Activated CD4-positive, CD25-positive, alpha-beta regulatory T cell treated with anti-CD3 and anti-CD28 coated beads, Interleukin-2, amount 50 U/mL, for 16 hours (primary cell): ENCODE measurements around the gene CHST1.

ENCODE experiments used
- DNase-seq: peaks from one replicate; pipeline ENCODE4 v3.0.0-alpha.2; 2020; ENCODE audit warnings: low read depth, low spot score

Gene CHST1, protein sequence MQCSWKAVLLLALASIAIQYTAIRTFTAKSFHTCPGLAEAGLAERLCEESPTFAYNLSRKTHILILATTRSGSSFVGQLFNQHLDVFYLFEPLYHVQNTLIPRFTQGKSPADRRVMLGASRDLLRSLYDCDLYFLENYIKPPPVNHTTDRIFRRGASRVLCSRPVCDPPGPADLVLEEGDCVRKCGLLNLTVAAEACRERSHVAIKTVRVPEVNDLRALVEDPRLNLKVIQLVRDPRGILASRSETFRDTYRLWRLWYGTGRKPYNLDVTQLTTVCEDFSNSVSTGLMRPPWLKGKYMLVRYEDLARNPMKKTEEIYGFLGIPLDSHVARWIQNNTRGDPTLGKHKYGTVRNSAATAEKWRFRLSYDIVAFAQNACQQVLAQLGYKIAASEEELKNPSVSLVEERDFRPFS

DNA sequence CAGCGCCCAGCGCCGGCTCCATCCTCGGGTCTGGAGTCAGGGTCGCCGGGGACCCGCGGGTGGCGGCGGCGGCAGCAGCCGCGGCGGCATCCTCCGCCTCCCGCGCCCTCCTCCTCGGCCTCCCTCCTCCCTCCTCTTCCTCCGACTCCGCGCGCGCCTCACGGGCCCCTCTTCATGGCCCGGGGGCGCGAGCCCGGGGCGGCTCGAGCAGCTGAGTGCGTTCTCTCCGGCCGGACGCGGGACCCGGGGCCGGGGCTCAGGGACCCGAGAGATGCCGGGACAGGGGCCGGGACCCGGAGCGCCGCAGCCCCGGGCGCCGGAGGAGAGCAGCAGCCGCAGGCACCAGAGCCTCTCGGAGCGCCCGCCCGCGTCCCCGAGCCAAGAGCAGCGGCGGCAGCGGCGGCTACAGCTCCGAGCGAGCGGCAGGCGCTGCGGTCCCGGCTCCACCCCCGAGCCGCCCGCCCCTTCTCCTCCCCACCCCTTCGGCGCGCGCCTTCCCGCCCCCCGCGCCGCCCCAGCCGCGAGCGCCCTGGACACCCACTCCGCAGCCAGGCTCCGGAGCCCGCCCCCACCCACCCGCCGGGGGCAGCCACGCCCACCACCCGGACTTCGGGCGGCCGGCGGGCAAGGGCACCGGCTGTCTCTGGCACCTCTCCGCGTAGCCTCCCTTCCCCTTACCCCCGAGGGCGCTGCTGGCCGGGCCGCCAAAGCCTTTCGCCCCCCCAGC, at the start of gene CHST1:
Gene CHST1, minus strand, starts transcription at position 417 of the 727 bp plus-strand sequence. CDS start 14,699 bp downstream, outside the sequence.
- DNase-seq = no peak

DNA sequence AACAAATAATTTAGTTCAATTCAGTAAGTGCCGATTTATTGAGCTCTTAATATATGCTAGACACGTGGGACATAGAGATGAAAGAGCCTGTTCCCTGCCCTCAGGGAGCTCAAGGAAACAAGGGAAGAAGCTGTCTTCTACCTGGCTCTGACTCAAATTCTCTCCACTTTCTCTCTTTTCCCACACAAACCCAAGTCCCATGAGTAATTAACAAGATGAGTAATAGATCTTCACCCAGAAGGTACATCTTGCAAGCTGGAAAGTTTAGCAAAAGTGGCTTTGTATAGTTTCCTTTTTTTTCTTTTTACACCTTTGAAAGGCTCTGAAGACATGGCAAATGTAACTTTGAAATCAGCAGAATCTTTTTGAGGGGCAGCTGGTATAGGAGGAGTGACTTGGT, 48.2 kb upstream of the CHST1 start:
- no peak for DNase-seq

DNA sequence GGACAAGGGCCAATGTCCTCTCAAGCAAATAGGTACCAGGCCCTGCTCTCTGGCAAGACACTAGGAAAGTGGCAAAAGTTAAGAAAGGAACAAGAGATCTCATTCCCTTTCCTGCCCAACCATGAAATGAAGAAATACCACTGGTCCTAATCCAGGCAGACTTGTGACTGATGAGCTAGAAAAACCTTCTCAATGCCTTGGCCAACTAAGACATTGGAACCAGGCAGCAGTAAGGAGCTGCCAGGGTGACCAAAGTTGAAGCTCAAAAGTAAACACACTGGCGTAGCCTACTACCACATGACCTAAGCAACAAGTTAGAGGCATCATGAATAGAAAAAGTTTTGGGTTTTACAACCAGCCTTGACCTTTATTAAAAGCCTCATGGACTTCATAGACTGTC, 45.1 kb upstream of the CHST1 start:
- no peak for DNase-seq

DNA sequence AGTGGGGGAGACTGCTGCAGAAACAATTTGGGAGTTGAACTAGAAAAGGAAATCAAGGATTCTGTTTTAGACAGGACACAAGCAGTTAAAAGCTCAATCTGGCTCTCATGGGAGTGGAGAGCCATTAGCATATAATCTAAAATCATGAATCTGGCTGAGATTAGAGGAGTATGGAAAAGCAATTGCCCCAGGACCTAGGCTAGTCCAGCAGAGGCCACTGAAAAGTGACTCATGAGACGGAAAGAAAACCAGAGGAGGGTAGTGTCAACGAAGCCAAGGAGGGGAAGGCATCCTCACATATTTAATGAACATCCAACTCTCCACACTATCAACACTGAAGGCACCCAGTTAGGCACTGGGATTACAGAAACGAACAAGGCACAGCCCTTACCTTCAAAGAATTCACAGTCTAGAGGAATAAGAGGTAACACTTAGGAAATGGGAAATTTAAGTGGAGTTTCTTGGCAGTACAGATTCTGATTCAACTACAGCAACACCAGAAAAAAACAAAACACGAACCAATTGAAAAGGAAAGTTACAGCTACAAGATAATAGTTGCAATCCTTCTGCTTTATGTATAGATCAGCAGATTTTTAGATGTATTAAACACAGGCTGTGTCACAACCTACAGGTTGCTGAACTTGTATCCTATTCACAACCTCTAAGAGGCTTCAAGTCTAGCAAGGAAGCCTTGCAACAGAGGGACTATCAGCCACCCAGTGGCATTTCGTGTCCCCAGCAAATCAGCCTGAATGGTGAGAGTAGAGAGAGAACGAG, 43.7 kb upstream of the CHST1 start:
- DNase-seq = no peak

DNA sequence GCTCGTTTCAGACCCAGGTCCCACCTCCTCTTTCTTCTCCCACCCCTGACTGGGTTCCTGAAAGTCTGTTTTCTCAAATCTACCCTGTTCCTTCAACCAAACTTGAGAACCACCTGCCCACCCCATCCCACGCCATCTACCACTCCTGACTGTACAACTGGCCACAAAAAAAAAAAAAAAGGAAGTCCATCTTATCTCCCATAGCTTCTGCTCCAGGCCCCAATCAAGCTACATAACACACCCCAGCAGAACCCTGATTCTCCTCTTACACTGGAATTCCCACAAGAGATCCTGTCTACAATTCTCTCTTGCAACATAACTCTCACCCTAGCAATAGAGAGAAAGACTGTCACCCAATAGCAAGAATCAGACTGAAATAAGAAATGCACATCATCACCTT, 39.2 kb upstream of the CHST1 start:
- DNase-seq = no peak

DNA sequence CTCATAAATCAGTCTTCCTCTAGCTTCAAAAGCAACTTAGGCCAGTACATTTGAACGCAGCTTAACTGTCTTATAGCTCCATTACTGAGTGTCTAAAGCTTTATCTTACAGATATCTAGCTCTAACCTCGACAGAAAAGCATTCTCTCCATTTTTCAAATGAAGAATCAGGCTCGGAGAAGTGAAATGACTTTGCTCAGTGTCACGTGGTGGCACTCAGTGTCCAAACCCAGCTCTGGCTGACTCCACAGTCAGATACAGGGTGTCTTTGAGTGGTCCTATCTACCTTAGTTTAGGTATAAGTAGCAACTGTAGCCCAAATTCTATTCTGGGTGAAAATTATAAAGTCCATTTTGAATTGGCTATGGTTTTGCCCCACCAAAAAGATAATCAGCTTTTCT, 38.7 kb upstream of the CHST1 start:
- DNase-seq = no peak

DNA sequence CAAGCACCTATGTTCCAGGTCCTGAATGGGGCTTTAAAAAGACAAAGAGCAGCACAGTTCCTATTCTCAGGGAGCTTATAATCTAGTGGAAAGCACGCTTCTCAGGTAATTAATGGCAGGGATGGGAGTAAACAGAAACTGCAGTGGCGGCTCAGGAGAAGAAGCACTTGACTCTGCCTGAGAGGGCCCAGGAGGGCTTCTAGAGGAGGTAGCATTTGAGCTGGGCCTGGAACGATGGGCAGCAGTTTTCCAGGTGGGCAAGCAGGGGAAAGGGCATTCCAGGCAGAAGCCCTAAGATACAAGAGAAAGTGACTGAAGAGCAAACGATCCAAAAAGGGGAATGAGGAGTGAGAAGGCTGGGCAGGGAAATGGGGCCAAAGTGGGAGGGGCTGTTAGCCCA, 37.1 kb upstream of the CHST1 start:
- no peak for DNase-seq

DNA sequence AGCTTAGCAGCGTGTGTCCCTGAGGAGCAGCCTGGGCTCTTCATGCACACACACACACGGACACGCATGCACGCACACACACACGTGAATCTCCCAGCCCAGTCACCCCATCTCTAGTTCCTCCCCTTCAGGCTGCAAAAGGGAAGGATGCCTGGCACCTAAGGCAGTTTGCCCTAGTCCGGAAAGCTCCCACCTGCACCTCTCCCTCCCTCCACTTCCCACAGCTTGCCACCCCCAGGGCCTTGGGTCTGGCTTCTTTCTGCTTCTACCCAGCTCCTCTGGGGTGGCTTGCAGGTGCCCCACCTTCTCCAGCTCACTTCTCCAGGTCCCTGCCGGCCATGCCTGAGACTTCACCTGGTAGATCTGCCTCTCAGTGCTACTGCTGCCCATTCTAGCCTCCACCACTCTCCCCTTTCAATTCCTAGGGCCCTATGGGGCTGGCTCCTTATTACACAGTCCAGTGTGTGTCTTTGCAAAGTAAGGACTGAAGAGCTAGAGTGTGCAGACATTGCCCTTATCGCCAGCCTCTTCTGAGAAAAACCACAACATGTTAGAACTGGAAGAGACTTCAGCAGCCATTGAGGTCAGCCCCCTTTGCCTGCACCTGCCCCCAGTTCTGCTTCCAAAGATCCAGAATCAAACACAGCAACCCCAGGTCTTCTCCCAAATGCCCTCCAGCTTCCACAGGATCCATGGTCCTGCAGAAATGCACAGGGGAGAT, 33.5 kb upstream of the CHST1 start:
- no peak for DNase-seq

DNA sequence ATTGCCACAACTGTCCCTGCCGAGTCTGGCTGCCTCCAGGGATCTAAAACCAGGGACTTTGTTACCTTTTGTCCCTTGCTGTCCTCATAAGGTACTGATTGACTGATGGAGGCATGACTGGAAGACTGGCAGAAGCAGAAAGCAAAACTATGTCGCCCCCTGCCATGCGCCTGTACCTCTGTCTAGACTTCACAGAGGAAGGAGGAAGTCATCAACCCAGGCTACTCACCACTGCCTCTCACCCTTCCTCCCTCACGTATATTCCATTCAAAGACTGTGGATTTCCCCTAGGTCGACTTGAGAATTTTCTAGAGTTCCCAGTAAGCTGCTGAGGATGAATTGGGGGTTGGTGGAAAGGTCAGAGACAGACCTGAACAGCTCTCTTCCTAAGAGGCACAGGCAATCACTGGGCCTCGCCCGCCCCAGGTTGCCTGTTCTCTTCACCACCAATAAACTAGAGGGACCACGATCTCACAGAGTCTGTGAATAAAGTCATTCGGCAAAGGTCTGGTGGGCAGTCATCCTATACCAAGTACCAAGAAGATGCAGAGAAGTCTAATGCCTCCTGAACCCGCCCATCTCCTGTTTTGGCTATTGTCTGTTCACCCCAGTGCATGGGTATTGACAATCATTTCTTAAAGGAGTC, 27.5 kb upstream of the CHST1 start:
- no peak for DNase-seq

DNA sequence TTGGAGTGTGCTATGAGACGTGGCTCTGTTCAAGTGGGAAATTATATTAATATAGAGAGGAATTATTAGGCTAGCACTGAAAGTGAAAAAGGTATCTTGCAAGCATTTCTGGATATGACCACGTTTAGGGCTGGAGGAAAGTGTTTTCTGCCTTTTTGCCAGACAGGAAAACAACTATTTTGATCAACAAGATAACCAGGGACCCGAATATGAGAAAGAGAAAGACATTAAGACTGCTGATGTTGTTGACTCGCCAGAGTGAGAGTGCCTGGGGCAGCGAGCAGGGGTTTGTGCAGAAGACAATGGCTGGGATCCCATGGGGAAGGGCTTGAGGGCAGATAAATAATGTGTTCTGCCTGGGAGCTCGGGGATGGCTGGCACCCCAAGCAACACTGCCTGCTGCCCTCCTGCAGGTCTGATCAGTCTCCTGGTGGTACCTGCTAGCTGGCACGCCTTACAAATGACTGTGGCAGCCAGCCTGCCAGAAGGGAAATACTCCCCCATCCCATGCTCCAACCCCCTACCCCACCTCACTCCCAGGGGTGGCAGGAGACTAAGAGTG, 23.1 kb upstream of the CHST1 start:
- no peak for DNase-seq

DNA sequence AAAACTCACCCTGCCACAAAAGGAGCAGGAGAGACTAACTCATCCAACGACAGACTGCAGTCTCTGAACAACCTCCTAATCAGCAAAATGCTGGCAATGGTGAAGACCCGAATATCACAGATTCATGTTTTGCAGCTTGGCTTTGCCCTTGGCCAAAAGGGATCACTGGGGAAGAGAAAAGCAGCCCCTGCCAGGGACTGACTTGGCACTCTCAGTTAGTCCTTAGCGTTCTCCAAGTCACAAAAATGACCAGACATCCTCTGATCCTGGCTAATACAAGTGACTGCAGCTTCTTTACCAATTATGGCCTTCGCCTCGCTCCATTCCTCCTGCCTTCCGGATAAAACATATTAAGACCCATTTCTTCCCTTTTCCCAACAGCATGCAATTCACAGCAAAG, 22.4 kb upstream of the CHST1 start:
- DNase-seq = no peak

DNA sequence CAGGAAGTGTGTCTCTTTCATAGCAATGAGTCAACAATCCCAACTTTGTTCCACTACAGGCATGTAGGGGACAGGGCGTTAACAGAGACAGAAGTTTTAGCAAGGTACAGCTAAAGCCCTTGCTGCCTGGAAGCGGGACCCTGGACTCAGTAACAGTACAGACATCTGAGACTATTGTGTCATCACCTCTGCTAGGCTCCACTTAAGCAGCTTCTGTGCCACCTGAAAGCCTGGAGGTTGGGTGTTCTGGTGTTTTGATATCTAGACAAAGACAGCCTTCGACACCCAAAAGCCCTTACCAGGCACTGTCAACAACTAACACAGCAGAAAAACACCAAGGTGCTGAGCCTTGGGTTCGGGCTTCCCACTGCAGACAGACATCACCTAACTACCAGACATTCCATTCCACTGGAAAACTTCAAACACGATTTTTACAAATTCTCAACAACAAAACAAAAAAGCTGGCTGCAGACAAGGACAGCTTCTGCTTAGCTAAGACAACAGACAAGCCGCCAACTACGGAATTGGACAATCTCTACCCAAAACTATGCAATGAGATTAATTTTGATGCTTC, 20.6 kb upstream of the CHST1 start:
- DNase-seq = no peak

DNA sequence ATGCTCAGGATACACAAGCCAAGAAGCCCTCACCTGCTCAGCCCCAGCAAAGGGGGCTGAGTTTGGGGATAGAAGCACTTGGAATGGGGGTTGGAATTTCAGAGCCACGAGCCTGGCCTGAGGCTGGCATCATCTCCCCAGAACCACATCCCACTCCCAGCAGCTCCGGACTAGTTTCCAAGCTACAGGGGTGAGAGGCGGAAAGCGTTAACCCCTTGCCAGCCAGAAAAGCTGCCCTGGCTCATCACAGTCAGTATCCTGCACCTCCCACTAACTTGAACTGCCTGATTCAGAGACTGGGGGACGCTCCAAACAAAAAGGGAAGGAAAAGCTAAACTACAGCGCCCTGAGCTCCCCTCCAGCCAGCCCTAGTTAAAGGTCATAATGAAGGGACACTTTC, 19.0 kb upstream of the CHST1 start:
- no peak for DNase-seq

DNA sequence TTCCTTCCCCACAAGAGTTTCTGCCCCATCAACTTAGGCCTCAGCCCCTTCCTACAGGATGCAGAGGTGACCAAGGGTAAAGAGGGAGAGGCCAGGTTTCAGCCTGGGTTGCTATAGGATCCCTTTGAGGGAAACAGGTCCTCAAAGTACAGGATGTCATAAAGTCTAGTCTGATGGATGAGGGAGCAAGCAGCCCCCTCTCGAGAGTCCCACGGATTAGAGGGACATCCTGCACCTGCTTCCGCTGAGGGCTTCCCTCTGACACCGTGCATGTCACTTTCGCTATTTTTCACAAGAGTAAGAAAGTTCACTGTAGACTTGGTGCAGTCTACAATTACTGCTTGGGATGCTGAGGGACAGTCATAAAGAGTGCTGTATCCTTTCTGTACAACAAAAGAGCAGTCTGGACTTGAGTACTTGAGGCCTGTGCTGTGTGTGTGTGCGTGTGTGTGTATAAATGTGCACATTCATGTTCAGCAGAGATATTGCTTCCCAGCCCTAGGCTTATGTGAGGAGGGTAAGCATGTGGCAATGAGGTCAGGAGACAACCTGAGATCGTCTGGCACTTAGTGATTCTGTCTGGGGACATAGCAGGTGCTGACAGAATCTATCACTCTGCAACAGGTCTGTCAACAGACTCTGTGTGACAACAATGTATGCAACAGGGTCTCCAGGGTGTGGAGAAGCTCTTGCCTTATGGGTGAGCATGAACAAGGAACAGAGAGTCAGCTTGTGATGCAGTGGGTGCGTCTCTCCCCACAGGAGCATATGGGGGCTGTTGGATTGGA, 18.0 kb upstream of the CHST1 start:
- no peak for DNase-seq

DNA sequence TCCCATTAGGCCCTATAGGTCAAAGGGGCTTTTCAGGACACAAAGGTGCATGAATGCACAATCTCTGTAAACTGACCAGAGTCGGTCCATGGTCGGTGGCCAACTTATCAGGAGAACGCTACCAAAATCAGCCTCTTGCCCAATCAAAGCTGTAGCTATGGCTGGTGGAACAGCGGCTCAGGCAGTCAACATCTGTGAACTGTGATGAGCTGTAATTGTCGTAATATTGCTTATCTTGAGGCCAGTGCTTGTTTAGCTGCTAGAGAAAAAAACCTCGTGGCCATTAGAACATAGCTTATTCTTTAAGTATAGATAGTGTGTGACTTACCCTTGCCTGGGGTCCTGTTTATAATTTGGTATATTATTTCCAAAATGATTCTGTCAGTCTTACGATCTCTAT, 14.4 kb upstream of the CHST1 start:
- DNase-seq = no peak

DNA sequence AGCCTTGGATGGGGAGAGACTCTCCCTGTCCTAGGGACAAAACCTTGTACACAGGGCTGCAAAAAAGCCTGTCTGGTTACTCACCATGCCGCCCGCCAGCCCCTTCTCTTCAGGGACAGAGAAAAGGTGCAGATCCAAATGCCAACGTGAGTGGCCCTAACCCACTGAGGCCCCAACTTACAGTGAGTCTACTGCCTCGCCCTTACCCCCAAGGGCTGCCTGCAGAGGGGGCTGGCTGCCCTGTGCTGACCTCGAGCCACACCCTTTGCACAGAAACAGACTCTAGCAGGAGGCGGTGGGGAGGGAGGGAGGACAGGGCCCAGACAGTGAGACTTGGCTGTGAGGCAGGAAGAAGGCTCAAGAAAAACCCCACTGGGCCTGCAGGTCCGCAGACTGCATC, 13.6 kb upstream of the CHST1 start:
- no peak for DNase-seq

DNA sequence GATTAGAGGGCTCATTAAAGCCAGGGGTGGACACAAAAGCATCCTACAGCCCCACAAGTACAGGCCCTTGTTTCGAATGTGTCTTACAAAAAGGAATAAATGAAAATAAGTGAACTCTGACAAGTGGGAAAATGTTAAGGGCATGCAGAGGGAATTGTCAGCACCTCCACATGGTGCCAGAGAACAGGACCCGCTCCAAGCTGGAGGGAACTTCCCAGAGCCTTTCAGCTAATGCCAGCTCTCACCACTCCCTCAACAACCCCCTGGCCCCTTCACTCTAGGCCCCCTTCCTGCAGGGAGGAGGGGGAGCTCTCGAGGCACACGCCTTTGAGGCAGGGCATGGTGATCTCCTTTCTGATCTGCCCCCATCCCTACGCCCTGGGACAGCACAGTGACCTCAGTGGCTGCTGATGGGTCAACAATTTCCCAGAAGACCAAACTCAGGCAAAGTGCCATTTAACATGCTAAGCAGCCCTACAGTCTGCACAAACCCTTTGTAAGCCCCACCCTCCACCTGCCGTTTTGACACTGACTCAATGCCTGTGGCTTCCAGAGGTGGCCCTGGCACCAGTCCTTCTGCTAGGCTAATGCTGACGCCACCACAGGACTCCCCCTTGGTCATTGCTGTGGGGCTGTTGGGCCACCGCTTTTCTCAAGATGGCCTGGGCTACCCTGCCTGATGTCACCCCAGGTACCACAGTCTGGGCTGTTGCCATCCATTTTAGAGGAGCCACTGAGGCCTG, 12.5 kb upstream of the CHST1 start:
- no peak for DNase-seq

DNA sequence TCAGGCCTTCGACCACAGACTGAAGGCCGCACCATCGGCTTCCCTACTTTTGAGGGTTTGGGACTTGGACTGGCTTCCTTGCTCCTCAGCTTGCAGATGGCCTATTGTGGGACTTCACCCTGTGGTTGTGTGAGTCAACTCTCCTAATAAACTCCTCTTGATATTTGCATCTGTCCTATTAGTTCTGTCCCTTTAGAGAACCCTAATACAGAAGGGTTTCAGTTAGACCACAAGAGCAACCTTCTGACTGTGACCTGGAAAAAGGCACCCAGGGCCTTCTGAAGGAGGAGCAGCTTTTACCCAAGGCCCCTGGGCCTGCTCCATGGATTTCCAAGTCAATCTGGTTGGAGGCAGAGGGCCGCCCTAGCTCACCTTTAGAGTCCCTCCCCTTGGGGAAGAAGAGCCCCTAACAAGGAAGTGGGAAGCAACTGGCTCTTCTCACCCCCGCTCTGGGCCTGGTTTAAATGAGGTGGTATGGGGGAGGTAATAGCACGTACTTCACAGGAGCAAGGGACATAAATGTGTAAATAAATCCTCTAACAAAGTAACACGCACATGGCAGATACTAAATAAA, 11.2 kb upstream of the CHST1 start:
- DNase-seq = no peak

DNA sequence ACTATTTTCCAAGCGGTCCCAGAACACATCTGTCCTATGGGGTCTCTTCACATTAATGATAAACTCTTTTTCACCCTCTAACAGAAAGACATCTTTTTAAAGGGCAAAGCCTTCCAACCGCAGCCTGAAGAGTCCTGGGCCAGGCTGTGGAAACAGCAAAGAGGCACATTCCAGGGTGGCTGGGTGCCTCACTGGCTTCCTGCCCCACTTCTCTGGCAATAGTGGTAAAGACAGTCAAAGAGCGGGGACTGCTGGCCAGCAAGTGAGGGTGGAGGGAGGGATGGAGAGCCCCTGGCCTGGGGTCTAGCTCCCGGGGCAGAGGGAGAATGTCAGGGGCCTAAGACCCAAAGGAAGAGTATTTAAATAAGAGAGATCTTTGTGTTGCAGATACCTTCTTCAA, 10.2 kb upstream of the CHST1 start:
- no peak for DNase-seq
